HG03159 (cell line): ENCODE measurements around the gene KNL1.
A peak's percentile ranks its signal among the peaks of the same experiment; 100 is the strongest.
"Not testable (repeated sequence)": the region's sequence is repeated elsewhere in the genome, so short reads cannot be mapped to it uniquely, and the experiment has no call there.

Source experiments
- ATAC-seq: cut with Tn5 transposase; IDR thresholded peaks from one replicate; pipeline ENCODE4 v1.9.1; 2021; ENCODE audit warnings: mild to moderate bottlenecking, moderate library complexity; ENCODE audit not compliant: unreplicated experiment

Gene KNL1

DNA sequence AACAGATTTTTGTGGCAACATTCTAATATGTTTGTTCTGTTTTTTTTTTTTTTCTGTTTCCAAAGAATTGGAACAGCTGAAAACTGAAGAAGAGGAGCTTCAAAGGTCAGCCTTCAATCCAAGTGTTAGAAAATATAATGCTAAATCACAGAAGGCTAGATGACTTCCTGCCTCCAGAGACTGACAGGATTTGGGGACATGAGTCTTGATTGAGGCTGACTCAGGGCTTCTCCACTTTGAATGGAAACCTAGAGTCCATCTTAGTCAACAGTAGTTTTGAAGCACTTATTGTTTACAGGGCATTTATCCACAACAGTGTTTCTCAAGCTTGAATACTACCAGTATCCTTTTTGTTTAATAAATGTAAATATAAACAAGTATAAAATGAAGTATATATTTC, 56.4 kb downstream of the KNL1 start:
- no peak for ATAC-seq

DNA sequence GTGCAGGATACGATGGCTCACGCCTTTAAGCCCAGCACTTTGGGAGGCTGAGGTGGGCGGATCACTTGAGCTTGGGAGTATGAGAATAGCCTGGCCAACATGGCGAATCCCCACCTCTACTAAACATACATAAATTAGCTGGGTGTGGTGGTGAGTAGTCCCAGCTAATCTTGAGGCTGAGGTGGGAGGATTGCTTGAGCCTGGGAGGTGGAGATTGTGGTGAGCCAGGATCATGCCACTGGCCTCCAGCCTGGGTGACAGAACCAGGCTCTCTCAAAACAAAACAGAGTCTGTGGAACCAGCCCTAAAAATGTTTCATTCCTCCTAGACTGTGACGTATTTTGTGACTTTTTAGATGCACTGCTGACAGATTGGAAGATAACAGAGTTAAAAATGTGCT, 66.6 kb downstream of the KNL1 start:
- ATAC-seq: no peak

DNA sequence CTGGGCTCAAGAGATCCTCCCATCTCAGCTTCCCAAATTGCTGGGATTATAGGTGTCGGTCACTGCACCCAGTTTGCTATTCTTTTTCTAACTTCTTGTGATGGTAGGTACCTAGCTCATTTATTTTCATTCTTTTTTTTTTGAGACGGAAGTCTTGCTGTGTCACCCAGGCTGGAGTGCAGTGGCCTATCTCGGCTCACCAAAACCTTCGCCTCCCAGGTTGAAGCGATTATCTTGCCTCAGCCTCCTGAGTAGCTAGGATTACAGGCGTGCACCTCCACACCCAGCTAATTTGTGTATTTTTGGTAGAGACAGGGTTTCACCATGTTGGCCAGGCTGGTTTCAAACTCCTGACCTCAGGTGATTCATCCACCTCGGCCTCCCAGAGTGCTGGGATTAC, 70.9 kb downstream of the KNL1 start:
- ATAC-seq: no peak

DNA sequence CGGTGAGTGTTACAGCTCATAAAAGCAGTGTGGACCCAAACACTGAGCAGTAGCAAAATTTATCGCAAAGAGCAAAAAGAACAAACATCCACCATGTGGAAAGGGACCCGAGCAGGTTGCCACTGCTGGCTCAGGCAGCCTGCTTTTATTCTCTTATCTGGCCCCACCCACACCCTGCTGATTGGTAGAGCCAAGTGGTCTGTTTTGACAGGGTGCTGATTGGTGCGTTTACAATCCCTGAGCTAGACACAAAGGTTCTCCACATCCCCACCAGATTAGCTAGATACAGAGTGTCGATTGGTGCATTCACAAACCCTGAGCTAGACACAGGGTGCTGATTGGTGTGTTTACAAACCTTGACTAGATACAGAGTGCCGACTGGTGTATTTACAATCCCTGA, 82.2 kb downstream of the KNL1 start:
- ATAC-seq: not testable (repeated sequence)

DNA sequence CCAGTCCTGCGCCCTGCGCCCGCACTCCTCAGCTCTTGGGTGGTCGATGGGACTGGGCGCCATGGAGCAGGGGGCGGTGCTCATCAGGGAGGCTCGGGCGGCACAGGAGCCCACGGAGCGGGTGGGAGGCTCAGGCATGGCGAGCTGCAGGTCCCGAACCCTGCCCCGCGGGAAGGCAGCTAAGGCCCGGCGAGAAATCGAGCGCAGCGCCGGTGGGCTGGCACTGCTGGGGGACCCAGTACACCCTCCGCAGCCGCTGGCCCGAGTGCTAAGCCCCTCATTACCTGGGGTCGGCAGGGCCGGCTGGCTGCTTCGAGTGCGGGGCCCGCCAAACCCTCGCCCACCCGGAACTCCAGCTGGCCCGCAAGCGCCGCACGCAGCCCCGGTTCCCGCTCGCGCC, 82.9 kb downstream of the KNL1 start:
- not testable (repeated sequence) for ATAC-seq

DNA sequence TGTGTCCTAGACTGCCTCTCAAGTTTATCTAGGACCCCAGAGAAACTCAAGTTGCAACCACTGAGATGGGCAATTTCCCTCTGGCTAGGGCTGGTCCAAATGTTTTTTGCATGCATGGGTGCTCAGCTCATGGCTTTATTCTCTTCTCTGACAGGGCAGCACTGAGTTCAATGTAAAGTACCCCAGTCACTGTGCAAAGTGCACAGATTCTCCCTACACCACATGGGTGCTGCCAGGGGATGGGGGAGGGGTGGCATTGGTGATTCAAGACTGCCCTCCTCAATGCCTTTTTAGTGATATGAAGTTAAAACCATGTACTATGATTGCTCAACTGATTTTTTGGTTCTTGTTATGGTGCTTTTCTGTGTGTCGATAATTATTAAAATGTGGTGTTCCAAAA, 86.1 kb downstream of the KNL1 start:
- no peak for ATAC-seq

DNA sequence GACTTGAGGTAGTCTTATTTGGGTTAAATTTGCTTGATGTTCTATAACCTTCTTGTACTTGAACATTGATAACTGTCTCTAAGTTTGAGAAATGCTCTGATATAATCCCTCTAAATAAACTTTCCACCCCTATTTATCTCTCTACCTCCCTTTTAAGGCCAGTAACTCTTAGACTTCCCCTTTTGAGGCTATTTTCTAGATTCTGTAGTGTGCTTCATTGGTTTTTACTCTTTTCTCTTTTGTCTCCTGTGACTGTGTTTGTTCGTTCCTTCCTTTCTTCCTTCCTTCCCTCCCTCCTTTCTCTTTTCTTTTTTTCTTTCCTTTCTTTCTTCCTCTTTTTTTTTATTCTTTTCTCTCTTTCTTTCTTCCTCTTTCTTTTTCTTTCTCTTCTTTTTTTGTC, 86.9 kb downstream of the KNL1 start:
- ATAC-seq: not testable (repeated sequence)

DNA sequence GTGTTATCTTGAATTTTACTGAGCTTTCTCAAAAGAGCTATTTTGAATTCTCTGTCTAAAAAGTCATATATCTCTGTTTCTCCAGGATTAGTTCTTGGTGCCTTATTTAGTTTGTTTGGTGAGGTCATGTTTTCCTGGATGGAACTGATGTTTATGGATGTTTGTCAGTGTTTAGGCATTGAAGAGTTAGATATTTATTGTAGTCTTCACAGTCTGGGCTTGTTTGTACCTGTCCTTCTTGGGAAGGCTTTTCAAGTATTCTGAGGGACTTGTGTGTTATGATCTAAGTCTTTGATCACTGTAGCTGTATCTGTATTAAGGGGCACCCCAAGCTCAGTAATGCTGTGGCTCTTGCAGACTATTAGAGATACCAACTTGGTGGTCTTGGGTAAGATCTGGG, 90.3 kb downstream of the KNL1 start:
- ATAC-seq: no peak

DNA sequence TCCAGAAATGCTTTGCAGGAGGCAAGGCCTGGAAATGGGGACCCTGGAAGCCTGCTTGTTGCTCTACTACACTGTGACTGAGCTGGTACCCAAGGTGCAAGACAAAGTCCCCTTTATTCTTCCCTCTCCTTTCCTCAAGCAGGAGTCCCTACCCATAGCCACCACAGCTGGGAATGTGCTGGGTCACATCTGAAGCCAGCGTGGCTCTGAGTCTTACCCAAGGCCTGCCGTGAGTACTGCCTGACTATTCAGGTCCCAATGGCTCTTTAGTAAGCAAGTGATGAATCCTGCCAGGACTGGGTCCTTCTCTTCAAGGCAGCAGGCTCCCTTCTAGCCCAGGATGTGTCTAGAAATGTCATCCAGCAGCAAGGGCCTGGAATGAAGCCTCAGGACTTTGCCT, 91.3 kb downstream of the KNL1 start:
- ATAC-seq: no peak

DNA sequence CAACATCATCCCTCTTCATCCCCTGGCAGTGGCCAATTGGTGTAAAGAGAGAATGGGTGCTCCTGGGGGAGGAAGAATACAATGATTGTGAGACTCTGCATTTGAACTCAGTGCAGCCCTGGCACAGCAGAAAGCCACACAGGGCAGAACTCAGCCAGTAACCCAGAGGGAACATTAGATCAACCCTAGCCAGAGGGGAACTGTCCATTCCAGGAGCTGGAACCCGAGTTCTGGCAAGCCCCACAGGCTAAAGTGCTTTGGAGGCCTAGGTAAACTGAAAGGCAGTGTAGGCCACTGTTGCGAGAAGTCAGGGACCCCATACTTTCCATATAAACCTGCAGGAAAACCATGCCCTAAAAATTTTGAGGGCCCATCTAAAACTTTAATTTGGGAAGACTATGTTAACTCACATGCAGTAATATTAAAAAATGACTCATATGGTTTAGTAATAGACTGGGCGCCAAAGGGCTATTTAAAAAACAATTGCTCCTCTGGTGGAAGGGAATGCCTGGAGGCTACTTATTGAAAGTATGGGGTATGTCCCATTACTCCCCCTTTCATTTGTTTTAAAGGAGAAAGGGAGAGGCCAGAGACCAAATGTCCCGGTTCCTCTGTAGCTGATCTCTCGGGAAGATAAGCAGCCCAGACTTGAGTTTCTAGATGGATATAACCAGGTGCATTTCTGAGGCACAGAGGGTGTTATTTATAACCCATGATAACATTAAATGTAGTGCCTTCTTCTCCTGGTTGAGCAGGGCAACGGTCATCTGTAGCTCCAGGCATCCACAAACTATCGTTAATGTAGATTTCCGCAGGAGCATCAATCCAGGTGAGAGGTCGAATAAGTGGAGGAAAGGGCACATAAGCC, 95.1 kb downstream of the KNL1 start:
- no peak for ATAC-seq

DNA sequence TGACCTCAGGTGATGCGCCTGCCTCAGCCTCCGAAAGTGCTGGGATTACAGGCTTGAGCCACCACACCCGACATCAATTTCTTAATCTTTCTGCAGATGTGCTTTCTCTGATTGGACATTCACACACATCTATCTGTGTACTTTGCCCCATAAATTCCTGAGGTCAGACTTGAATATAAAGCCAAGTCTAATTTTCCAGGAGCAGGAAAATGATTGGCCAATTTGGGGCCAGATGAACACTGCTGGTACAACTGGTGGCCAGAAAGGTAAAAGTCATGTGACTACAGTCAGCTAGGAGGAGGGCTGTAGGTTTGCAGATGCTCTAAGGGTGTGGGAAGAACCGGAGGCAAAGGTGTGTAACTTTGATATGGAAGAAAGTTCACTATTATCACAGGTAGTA, 97.7 kb downstream of the KNL1 start:
- ATAC-seq: no peak

DNA sequence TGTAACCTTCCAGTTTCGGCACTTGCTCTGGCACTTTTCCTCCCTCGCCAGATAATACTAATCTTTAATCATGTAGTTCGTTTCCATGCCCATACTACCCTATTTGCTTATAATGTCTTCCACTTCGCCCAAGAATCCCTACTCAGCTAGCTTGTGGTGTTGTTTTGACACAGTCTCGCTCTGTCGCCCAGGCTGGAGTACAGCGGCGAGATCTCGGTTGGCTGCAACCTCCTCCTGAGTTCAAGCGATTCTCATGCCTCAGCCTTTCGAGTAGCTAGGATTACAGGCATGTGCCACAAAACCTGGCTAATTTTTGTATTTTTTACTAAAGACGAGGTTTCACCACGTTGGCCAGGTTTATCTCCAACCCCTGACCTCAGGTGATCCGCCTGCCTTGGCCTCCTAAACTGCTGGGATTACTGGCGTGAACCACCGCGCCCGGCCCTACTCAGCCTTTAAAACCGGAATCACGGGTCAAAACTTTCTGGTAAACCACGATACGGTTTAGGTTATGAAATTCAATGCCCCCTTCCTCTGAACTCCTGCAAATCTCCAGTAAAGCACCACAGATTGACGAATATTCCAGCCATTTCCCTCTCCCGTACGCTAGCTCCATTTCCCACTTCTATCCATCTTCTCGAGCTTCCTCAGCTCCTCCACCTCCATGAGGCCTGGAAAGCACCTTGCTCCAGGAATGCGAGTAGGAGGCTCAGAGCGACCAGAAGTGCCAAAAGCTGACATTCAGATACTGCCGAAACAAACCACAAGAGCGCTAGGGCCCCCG, 100.0 kb downstream of the KNL1 start:
- ATAC-seq: peak; percentile 18

DNA sequence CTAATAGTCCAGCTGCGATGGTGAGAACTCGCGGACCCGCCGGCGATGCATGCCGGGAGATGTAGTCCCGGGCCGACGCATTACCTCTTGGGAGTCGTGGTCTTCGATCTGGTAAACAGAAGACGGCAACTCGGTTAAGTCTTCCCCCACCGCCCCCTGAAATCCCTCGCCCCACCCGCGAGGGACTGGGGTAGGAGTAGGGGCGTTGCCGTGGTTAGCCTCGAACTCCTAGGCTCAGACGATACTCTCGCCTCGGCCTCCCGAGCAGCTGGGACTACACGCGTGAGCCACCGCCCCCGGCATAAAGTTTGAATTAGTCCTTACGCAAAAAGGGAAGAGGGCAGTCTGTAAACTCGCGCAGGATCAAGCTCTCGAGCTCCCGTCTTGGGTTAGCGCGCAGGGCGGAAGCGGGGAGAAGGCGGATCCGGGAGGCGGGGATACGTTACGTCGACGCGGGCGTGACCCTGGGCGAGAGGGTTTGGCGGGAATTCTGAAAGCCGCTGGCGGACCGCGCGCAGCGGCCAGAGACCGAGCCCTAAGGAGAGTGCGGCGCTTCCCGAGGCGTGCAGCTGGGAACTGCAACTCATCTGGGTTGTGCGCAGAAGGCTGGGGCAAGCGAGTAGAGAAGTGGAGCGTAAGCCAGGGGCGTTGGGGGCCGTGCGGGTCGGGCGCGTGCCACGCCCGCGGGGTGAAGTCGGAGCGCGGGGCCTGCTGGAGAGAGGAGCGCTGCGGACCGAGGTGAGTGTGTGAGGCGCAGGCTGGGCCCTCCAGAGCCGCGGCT, 100.8 kb downstream of the KNL1 start, which contains the start of gene RAD51:
TSS of gene RAD51 (plus strand) at position 487 of the 781 bp plus-strand sequence. CDS start 3,585 bp downstream, outside the sequence.
- ATAC-seq: peak; percentile 85

DNA sequence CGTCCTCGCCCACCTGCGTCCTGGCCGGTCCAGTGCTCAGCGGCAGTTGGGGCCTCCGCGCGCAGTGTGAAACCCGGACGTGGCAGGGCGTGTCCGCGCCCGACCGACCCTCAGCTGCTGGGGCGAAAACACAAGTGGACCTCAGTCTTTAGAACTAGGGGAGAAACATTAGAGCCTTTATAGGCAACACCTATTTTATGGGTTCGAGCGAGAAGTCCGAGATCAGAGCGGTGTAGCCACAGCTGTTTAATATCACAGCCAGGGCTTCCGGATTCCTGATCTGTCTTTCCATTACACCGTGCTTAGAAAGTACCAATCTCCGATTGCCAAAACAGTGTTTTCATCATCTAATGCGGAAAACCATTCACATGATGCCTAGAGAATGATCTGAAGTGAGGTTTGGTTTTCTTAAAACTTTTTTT, 101.4 kb downstream of the KNL1 start:
- peak; percentile 23 for ATAC-seq

DNA sequence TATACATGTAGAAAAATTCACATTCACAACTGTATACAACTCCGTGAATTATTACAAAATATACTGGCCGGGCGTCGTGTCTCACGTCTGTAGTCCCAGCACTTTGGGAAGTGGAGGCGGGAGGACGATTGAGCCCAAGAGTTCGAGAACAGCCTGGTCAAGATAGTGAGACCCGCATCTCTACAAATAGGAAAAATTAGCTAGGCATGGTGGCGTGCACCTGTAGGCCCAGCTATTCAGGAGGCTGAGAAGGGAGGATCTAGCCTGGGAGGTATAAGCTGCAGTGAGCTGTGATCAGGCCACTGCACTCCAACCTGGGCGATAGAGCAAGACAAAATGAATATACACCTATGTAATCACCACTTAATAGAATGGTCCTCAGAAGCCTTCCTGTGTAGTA, 102.2 kb downstream of the KNL1 start:
- no peak for ATAC-seq

DNA sequence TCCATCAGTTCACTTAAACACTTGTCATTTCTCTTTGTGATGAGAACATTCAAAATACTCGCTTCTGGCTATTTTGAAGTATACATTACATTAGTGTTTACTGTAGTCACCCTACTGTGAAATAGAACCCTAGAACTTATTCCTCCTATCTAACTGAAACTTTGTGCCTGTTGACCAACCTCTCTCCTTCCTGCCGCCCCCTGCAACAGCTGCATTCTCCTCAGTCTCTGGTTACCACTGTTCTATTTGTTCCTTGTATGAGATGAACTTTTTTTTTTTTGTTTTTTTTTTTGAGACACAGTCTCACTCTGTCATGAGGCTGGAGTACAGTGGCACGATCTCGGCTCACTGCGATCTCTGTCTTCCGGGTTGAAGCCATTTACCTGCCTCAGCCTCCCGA, 103.9 kb downstream of the KNL1 start:
- no peak for ATAC-seq

DNA sequence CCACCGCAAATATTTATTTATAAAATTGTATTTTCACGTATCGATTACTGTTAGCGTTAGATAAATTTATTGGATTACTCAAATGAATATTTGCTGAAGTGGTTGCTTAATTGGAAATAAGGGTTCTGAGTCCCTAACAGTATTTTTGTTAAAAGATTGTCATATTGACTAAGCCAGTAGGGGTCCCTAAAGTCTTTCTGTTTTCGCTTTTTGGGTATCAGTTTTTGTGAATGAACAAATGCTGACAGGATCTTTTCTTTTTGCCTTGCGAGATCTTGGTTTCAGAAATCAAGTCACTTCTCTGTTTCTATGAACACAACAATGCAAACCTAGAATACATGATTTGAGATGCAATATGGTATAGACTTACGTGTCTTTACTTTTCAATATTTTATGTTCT, 108.0 kb downstream of the KNL1 start:
- ATAC-seq: no peak

DNA sequence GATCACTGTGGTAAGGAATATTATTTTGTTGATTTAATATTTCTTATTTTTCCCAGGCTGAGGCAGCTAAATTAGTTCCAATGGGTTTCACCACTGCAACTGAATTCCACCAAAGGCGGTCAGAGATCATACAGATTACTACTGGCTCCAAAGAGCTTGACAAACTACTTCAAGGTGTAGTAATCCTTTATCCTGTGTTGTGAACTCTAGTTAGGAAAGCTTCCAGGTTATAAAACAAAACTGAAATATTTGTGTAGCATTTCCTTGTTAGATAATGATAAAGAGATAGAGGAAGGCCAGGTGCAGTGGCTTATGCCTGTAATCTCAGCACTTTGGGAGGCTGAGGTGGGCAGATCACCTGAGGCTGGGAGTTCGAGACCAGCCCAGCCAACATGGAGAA, 112.1 kb downstream of the KNL1 start:
- no peak for ATAC-seq
